Measurements from ENCODE around the gene NAPEPLD.
A peak's percentile ranks its signal among the peaks of the same experiment; 100 is the strongest.
"Not testable (repeated sequence)": the region's sequence is repeated elsewhere in the genome, so short reads cannot be mapped to it uniquely, and the experiment has no call there.

Gene NAPEPLD

GRCh38 chr7:103148994-103149807, at the start of gene NAPEPLD:
Gene NAPEPLD (minus strand): TSS chr7:103149099. CDS start chr7:103128776, 20,323 bp downstream.
- DNase-seq, result peak; percentile 92

GRCh38 chr7:103198079-103198478, 49.2 kb upstream of the NAPEPLD start:
- not testable (repeated sequence) for DNase-seq

GRCh38 chr7:103195364-103195763, 46.5 kb upstream of the NAPEPLD start:
- not testable (repeated sequence) for DNase-seq

- DNase-seq, result not testable (repeated sequence)
These were observed 23.7 kb upstream of the NAPEPLD start for GRCh38 chr7:103172415-103173146.

GRCh38 chr7:103171695-103172414, 23.0 kb upstream of the NAPEPLD start:
- DNase-seq, result not testable (repeated sequence)

GRCh38 chr7:103166921-103167544, 18.1 kb upstream of the NAPEPLD start:
- not testable (repeated sequence) for DNase-seq

GRCh38 chr7:103163087-103163825, 14.4 kb upstream of the NAPEPLD start:
- DNase-seq, result not testable (repeated sequence)

GRCh38 chr7:103162641-103163040, 13.7 kb upstream of the NAPEPLD start:
- not testable (repeated sequence) for DNase-seq

GRCh38 chr7:103161998-103162616, 13.2 kb upstream of the NAPEPLD start:
- not testable (repeated sequence) for DNase-seq

- DNase-seq, result not testable (repeated sequence)
These were observed 10.2 kb upstream of the NAPEPLD start for GRCh38 chr7:103159072-103159471.

- DNase-seq, result not testable (repeated sequence)
These were observed 6.6 kb upstream of the NAPEPLD start for GRCh38 chr7:103155331-103156024.

- no peak for DNase-seq
These were observed 5.1 kb upstream of the NAPEPLD start for GRCh38 chr7:103154042-103154441.

- DNase-seq, result not testable (repeated sequence)
These were observed 4.1 kb upstream of the NAPEPLD start for GRCh38 chr7:103152744-103153617.

GRCh38 chr7:103151993-103152676, 3.2 kb upstream of the NAPEPLD start:
- DNase-seq, result not testable (repeated sequence)

GRCh38 chr7:103150192-103150591, 1.3 kb upstream of the NAPEPLD start:
- no peak for DNase-seq

GRCh38 chr7:103149808-103150180, 895 bp upstream of the NAPEPLD start:
- DNase-seq, result no peak

- no peak for DNase-seq
These were observed 537 bp downstream of the NAPEPLD start for GRCh38 chr7:103148131-103148993.

- DNase-seq, result not testable (repeated sequence)
These were observed 4.1 kb downstream of the NAPEPLD start for GRCh38 chr7:103144754-103145153.
